Measurements from ENCODE around the gene ADAMTSL1.

DNA sequence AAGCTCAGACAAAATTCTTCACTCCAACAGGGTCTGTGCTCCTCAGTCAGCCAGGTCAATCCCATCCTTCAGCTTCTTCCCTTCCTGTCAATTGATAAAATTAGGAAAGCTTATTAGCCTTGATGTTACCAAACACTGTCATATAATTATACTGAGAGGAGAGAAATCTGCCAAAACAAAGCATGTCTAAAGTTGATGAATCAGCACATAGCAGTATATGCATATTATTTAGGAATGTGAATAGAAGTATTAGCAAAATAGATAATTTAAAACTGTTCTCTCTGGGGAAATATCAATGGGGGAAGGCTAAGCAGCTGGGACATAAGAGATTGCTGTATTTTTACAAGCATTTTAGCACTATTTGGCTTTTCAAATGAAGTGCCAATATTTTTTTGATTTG lies 451.9 kb downstream of the ADAMTSL1 start:
- TF ChIP-seq, protein P1, sequence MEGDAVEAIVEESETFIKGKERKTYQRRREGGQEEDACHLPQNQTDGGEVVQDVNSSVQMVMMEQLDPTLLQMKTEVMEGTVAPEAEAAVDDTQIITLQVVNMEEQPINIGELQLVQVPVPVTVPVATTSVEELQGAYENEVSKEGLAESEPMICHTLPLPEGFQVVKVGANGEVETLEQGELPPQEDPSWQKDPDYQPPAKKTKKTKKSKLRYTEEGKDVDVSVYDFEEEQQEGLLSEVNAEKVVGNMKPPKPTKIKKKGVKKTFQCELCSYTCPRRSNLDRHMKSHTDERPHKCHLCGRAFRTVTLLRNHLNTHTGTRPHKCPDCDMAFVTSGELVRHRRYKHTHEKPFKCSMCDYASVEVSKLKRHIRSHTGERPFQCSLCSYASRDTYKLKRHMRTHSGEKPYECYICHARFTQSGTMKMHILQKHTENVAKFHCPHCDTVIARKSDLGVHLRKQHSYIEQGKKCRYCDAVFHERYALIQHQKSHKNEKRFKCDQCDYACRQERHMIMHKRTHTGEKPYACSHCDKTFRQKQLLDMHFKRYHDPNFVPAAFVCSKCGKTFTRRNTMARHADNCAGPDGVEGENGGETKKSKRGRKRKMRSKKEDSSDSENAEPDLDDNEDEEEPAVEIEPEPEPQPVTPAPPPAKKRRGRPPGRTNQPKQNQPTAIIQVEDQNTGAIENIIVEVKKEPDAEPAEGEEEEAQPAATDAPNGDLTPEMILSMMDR (IDR thresholded peaks at IDR 0.05; ENCODE audit: poor library complexity, severe bottlenecking): no peak
- TF ChIP-seq TAF1 (IDR thresholded peaks at IDR 0.05; ENCODE audit: low read depth): no peak
- no peak for TF ChIP-seq POLR2AphosphoS5 (IDR thresholded peaks at IDR 0.05)
- TF ChIP-seq EZH2 (IDR thresholded peaks at IDR 0.05; ENCODE audit: borderline replicate concordance, insufficient read depth, low read length, poor library complexity, severe bottlenecking): no peak

Measured in neural cell (in vitro differentiated cells).